Measurements from ENCODE around the gene OSBPL3.
A peak's percentile ranks its signal among the peaks of the same experiment; 100 is the strongest.

Gene OSBPL3

DNA sequence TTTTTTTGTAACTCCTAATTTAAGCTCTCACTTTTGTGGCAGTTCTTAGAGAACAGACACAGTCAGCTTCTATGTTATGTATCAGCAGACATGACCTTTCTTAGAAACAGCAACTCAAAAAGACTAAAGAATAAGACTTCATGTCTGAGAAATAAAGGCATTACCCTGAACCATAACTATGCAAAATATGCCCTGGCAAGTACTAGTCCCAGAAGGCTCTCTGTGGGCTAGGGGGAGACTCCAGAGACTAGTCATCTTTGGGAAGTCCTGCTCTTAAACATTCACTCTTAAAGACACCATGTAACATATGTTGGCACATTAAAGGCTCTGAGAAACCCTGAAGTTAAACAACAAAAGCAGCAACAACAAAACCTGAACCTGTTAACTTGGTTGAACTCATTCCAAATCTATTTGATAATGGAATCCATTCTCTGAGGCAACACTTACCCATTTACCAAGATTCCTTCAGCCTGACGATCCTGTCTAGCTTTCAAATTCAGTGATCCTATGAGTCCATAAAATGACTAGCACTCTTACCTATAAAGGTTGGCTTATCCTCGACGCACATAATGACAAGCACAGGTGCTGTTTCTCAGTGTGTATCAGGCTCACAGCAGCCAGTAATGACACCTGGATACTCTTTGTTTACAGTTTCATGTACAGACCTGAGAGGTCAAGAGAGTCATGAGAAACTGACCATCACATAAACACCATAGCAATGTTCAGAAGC lies 62.3 kb downstream of the OSBPL3 start:
- DNase-seq (ENCODE audit: insufficient read length, low spot score): no peak
- FAIRE-seq: peak; percentile 85
- TF ChIP-seq POLR2AphosphoS5 (IDR thresholded peaks at IDR 0.05; ENCODE audit: low read depth, low read length) (no peak), PAX5 (IDR thresholded peaks at IDR 0.05; ENCODE audit: insufficient read depth, low read length, severe bottlenecking) (no peak), POU2F2 (IDR thresholded peaks at IDR 0.05; ENCODE audit: low read depth, low read length) (no peak), SPI1 (IDR thresholded peaks at IDR 0.05; ENCODE audit: low read depth, low read length) (no peak), TAF1 (IDR thresholded peaks at IDR 0.05; ENCODE audit: low read depth, low read length) (no peak)

DNA sequence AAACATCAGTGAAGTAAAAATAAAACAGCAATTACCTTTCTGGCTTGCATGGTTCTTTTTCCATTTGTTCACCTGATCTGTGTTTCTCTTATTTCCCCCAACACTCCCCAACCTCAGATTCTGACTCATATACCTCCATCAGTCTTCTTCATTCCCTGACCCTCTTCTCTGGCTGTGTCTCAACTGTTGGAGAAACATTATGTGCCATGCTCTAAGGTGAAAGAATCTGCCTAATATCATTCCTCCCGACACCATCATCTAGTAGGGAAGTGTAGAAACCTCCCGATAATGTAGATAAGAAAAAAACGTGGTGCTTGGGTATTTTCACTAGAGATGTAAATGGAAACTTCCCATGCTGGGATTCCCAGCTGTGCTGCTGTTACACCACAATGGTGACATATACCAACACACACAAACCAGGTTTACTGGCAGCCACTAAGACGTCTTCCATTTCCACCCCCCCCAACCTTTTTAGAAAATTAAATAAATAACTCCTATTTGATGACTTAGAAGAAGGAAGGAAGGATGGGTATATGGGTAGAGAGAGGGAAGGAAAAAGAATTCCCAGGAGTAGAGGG lies 63.4 kb downstream of the OSBPL3 start:
- TF ChIP-seq TAF1 (IDR thresholded peaks at IDR 0.05; ENCODE audit: low read depth, low read length) (no peak), POLR2AphosphoS5 (IDR thresholded peaks at IDR 0.05; ENCODE audit: low read depth, low read length) (no peak), POU2F2 (IDR thresholded peaks at IDR 0.05; ENCODE audit: low read depth, low read length) (no peak), PAX5 (IDR thresholded peaks at IDR 0.05; ENCODE audit: insufficient read depth, low read length, severe bottlenecking) (no peak), SPI1 (IDR thresholded peaks at IDR 0.05; ENCODE audit: low read depth, low read length) (no peak), POLR2A (IDR thresholded peaks at IDR 0.05; ENCODE audit: low read depth, low read length) (no peak)
- FAIRE-seq (peak; percentile 63), DNase-seq (ENCODE audit: insufficient read length, low spot score) (no peak)

DNA sequence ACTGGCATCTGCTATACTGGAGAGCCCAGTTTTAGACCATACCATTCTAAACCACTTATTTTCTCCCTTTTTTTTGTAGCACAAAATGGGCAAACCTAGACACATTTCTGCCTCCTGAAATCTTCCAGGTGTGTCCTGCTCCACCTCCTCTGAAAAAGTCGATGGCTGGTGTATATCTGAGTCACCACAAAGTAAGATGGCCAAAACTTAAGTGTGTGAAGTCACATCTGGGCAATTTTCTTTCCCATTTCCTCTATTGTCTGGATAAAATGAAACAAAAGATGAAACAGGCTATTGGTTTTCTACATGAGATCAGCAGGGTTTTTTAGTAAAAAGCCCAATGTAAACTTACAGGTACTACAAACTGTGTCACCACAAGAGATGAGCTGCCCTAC lies 65.5 kb downstream of the OSBPL3 start:
- DNase-seq (ENCODE audit: insufficient read length, low spot score): no peak
- no peak for FAIRE-seq
- TF ChIP-seq SPI1 (IDR thresholded peaks at IDR 0.05; ENCODE audit: low read depth, low read length) (peak; percentile 82), POLR2A (IDR thresholded peaks at IDR 0.05; ENCODE audit: low read depth, low read length) (no peak), POU2F2 (IDR thresholded peaks at IDR 0.05; ENCODE audit: low read depth, low read length) (no peak), PAX5 (IDR thresholded peaks at IDR 0.05; ENCODE audit: insufficient read depth, low read length, severe bottlenecking) (no peak), TAF1 (IDR thresholded peaks at IDR 0.05; ENCODE audit: low read depth, low read length) (no peak), POLR2AphosphoS5 (IDR thresholded peaks at IDR 0.05; ENCODE audit: low read depth, low read length) (no peak)

DNA sequence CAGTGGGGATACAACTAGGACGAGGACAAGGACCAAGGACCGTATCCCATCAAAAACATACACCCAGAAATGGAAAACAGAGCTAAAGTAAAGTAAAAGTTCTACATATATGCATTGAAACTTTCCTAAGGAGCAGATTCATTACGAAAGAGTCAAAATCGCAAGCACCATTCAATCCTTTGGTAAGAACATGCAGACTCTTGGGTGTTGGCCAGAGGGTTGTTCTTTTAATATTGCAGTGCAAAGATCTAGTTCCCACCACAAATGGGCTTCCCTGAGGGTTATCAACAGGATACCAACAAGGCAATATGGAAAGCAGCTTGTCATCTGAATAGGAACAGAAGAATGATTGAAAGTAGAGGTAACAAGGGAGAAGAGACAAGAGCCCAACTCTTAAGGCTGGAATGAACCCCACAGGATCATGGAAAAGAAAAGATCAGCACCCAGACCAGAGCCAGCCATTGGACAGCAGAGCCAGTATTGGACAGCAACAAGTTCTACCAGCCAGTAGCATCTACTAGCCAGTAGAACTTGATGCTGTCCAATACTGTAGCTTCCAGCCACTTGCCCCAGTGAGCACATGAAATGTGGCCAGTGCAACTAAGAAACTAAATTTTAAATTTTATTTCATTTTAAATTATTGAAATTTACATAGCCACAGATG lies 66.0 kb downstream of the OSBPL3 start:
- no peak for DNase-seq (ENCODE audit: insufficient read length, low spot score)
- no peak for FAIRE-seq
- no peak for TF ChIP-seq TAF1 (IDR thresholded peaks at IDR 0.05; ENCODE audit: low read depth, low read length)
- TF ChIP-seq POU2F2 (IDR thresholded peaks at IDR 0.05; ENCODE audit: low read depth, low read length): no peak
- no peak for TF ChIP-seq POLR2AphosphoS5 (IDR thresholded peaks at IDR 0.05; ENCODE audit: low read depth, low read length)
- no peak for TF ChIP-seq PAX5 (IDR thresholded peaks at IDR 0.05; ENCODE audit: insufficient read depth, low read length, severe bottlenecking)

DNA sequence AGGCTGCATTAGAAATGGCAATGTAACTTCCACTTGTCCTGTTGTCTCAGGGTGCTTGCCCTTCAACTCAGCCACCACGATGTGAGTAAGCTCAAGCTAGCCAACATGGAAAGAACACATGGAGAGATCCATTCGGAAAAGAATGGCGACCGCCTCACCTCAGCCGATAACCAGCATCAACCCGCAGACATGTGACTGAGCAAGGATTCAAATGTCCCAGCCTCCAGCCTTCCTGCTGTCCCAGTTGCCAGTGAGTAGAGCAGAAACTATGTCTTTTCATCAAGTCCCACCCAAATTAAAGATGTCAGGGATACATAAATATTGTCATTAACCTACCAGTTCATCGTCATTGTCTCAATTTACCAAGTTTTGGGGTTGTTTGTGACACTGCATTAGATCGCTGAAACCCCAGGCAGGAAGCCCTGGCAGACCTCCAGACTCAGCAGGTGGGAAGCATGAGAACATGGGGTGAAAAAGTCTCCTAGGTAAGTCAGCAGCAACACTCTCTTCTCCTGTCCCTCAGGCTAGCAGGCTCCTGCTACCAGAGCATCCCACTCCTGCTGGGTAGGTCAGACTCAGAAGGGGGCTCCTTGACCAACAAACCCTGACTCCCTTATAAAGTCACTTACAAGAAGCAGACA lies 67.0 kb downstream of the OSBPL3 start:
- peak; percentile 61 for FAIRE-seq

DNA sequence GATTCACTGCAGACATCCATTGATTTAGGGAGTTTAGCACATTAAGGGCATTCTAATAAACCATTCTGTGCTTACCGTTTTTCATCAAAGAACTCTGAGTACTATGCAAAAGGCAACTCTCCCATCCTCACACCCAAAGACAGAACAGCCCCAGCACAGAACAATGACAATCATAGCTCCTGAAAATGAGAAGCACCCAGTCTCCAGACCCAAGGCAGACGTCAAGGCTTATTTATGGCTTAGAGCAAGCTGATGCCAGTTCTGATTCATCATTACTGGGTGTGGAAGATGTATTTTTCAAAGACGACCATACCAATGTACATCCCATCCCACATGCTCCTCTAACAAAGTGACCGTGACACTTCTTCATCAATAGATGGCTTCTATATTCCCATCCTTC lies 67.6 kb downstream of the OSBPL3 start:
- DNase-seq (ENCODE audit: insufficient read length, low spot score) (no peak), FAIRE-seq (no peak)
- no peak for TF ChIP-seq POLR2A (IDR thresholded peaks at IDR 0.05; ENCODE audit: low read depth, low read length)
- TF ChIP-seq POU2F2 (IDR thresholded peaks at IDR 0.05; ENCODE audit: low read depth, low read length): no peak
- TF ChIP-seq SPI1 (IDR thresholded peaks at IDR 0.05; ENCODE audit: low read depth, low read length): no peak
- no peak for TF ChIP-seq POLR2AphosphoS5 (IDR thresholded peaks at IDR 0.05; ENCODE audit: low read depth, low read length)
- no peak for TF ChIP-seq PAX5 (IDR thresholded peaks at IDR 0.05; ENCODE audit: insufficient read depth, low read length, severe bottlenecking)
- no peak for TF ChIP-seq TAF1 (IDR thresholded peaks at IDR 0.05; ENCODE audit: low read depth, low read length)

More for the DNA sequence above, 67.0 kb downstream of the OSBPL3 start:
- no peak for DNase-seq (ENCODE audit: insufficient read length, low spot score)
- no peak for TF ChIP-seq POU2F2 (IDR thresholded peaks at IDR 0.05; ENCODE audit: low read depth, low read length)
- no peak for TF ChIP-seq POLR2A (IDR thresholded peaks at IDR 0.05; ENCODE audit: low read depth, low read length)
- TF ChIP-seq SPI1 (IDR thresholded peaks at IDR 0.05; ENCODE audit: low read depth, low read length): no peak
- no peak for TF ChIP-seq PAX5 (IDR thresholded peaks at IDR 0.05; ENCODE audit: insufficient read depth, low read length, severe bottlenecking)
- no peak for TF ChIP-seq TAF1 (IDR thresholded peaks at IDR 0.05; ENCODE audit: low read depth, low read length)
- TF ChIP-seq POLR2AphosphoS5 (IDR thresholded peaks at IDR 0.05; ENCODE audit: low read depth, low read length): no peak

DNA sequence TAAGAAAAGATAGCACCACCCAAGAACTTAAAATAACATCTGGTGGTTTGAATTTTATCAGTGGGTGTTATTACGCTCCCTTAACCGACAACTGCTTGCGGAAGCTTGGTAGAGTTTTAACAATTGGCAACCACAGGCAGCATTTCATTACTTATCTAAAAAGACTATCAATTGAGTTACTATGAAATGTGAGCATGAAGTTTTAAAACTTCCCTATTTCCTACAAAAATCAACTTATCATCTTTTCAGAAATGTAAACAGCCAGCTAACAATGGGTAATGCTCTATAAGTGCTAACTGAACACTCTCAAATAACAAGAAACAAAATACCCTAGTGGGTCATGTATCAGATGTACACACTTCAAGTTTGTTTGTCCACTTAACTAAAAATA lies 68.8 kb downstream of the OSBPL3 start:
- DNase-seq (ENCODE audit: insufficient read length, low spot score): no peak
- TF ChIP-seq POLR2AphosphoS5 (IDR thresholded peaks at IDR 0.05; ENCODE audit: low read depth, low read length) (no peak), SPI1 (IDR thresholded peaks at IDR 0.05; ENCODE audit: low read depth, low read length) (no peak), POLR2A (IDR thresholded peaks at IDR 0.05; ENCODE audit: low read depth, low read length) (no peak), POU2F2 (IDR thresholded peaks at IDR 0.05; ENCODE audit: low read depth, low read length) (no peak), TAF1 (IDR thresholded peaks at IDR 0.05; ENCODE audit: low read depth, low read length) (no peak), PAX5 (IDR thresholded peaks at IDR 0.05; ENCODE audit: insufficient read depth, low read length, severe bottlenecking) (no peak)
- FAIRE-seq: no peak

DNA sequence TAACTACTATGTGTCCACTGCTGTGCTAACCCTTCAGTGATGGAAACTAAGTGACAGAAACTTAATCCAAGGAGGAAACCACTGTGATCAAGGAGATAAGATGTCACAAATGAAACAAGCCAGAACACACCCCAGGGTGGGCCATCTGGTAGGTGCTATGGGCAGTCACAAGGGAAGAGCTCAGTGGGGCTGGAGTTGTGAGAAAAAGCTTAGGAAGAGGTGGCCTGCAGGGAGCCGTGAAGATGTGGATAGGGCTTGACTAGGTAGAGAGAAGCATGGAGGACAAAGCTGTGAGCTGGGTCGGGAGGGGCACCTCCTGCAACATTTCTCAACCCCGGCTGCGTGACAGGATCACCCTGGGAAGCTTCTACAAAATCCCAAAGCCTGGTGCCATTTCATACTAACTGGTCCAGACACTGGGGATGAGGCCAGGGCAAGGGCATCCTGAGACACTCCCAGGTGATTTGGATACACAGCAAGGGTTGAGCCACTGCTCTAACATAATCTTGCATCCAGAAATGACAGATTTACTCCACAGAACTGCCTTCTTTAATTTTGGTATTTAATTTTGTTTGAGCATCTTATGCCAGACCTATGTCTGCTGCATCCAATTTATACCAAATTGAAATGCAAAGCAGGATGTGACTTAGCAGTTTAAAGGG lies 69.3 kb downstream of the OSBPL3 start:
- no peak for FAIRE-seq
- no peak for DNase-seq (ENCODE audit: insufficient read length, low spot score)
- no peak for TF ChIP-seq POLR2AphosphoS5 (IDR thresholded peaks at IDR 0.05; ENCODE audit: low read depth, low read length)
- no peak for TF ChIP-seq SPI1 (IDR thresholded peaks at IDR 0.05; ENCODE audit: low read depth, low read length)
- no peak for TF ChIP-seq PAX5 (IDR thresholded peaks at IDR 0.05; ENCODE audit: insufficient read depth, low read length, severe bottlenecking)
- TF ChIP-seq POLR2A (IDR thresholded peaks at IDR 0.05; ENCODE audit: low read depth, low read length): no peak
- TF ChIP-seq TAF1 (IDR thresholded peaks at IDR 0.05; ENCODE audit: low read depth, low read length): no peak
- no peak for TF ChIP-seq POU2F2 (IDR thresholded peaks at IDR 0.05; ENCODE audit: low read depth, low read length)
